Fibroblast of villous mesenchyme (primary cell): ENCODE results near the gene SPATA21. TPM values are rescaled to one million over a fixed set of nuclear protein-coding genes. Genes with fewer than 3 reads are reported as not detected.

Experiments used
- DNase-seq: peaks from one replicate; pipeline ENCODE4 v3.0.0-alpha.2; 2010; ENCODE audit warnings: low read depth
- H3K4me3 ChIP-seq: 2 replicates; pipeline ENCODE4 v1.5.1; 2011; ENCODE audit warnings: low read depth, mild to moderate bottlenecking, low read length
- CTCF ChIP-seq: IDR thresholded peaks from 2 replicates; pipeline ENCODE4 v1.5.1; 2012; ENCODE audit warnings: low read depth, mild to moderate bottlenecking, low read length; ENCODE audit not compliant: insufficient read depth
- total RNA-seq: library from RNA; depleted of rRNA; stranded (reverse); fragments of >200 nt; gene quantifications from 2 replicates; pipeline ENCODE4 v1.2.3, GENCODE V29; 2012

SPATA21 gene
- total RNA-seq, 1 donor = under 0.01 TPM

GRCh38 chr1:16397120-16397519 is 40.1 kb downstream of the SPATA21 start:
- TF ChIP-seq CTCF = no peak

GRCh38 chr1:16396591-16396990 is 40.6 kb downstream of the SPATA21 start:
- peak; percentile 80 for DNase-seq
- H3K4me3 ChIP-seq = no peak overlapping the region
- no peak for TF ChIP-seq CTCF

More at GRCh38 chr1:16397120-16397519, 40.1 kb downstream of the SPATA21 start:
- no peak for DNase-seq
- H3K4me3 ChIP-seq = no peak overlapping the region

GRCh38 chr1:16394977-16395376 is 42.2 kb downstream of the SPATA21 start:
- no peak for TF ChIP-seq CTCF
- no peak overlapping the region for H3K4me3 ChIP-seq
- DNase-seq = no peak

- DNase-seq = no peak
- no peak for TF ChIP-seq CTCF
- H3K4me3 ChIP-seq = no peak overlapping the region
Measured at GRCh38 chr1:16393570-16394521, 43.4 kb downstream of the SPATA21 start.

- no peak overlapping the region for H3K4me3 ChIP-seq
- peak; percentile 32 for DNase-seq
- TF ChIP-seq CTCF = no peak
Measured at GRCh38 chr1:16392740-16393569, 44.3 kb downstream of the SPATA21 start.

- H3K4me3 ChIP-seq = no peak overlapping the region
- TF ChIP-seq CTCF = no peak
- peak; percentile 41 for DNase-seq
Measured at GRCh38 chr1:16391411-16391810, 45.8 kb downstream of the SPATA21 start.
